Thoracic aorta (tissue), 2 donors: ENCODE data around the gene THOC3. TPM values are rescaled to one million over a fixed set of nuclear protein-coding genes. Genes with fewer than 3 reads are reported as not detected.
"Not testable (repeated sequence)": the region's sequence is repeated elsewhere in the genome, so short reads cannot be mapped to it uniquely, and the experiment has no call there.

ENCODE experiments used
- ATAC-seq: fragments of 150-250 bp; one replicate; pipeline ENCODE4 v1.8.0; 2017; ENCODE audit warnings: low read depth; ENCODE audit not compliant: insufficient number of reproducible peaks, low FRiP score
- DNase-seq: peaks from one replicate; pipeline ENCODE4 v3.0.0-alpha.2; 2020; ENCODE audit warnings: low spot score
- H3K27ac ChIP-seq, 2 donors: fragments of 200-600 bp; sonication (generic); 1 replicate in 1 of 2; 2 replicates in 1 of 2; pipeline ENCODE4 v1.5.1; 2016; ENCODE audit warnings: mild to moderate bottlenecking in 2 of 2, moderate library complexity in 2 of 2
- H3K27me3 ChIP-seq: fragments of 200-600 bp; sonication (generic); replicated peaks from 2 replicates; pipeline ENCODE4 v1.6.0; 2016; ENCODE audit warnings: mild to moderate bottlenecking; ENCODE audit not compliant: insufficient read depth
- H3K36me3 ChIP-seq: fragments of 200-600 bp; sonication (generic); one replicate; pipeline ENCODE4 v1.5.1; 2016
- H3K4me1 ChIP-seq, 2 donors: fragments of 200-600 bp; sonication (generic); 1 replicate in 1 of 2; 2 replicates in 1 of 2; pipeline versions ENCODE4 v1.5.1 to v1.6.0; 2016; ENCODE audit warnings: low read depth in 2 of 2, mild to moderate bottlenecking in 1 of 2; ENCODE audit not compliant: control insufficient read depth in 1 of 2
- H3K4me3 ChIP-seq: fragments of 200-600 bp; sonication (generic); 2 replicates; pipeline ENCODE4 v1.5.1; 2016; ENCODE audit warnings: mild to moderate bottlenecking
- H3K9me3 ChIP-seq: fragments of 200-600 bp; sonication (generic); 2 replicates; pipeline ENCODE4 v1.5.1; 2016
- total RNA-seq, 2 donors: library from RNA; depleted of rRNA; stranded (reverse); fragments of >200 nt; gene quantifications; one replicate each; pipeline versions ENCODE4 v1.1.0 to v1.2.3, GENCODE V29; 2016
- TF ChIP-seq, protein P1 (sequence below): fragments of 200-600 bp; sonication (generic); IDR thresholded peaks from one replicate; pipeline ENCODE4 v1.5.1; 2019; ENCODE audit warnings: antibody characterized with exemption

Gene THOC3
- total RNA-seq, 2 donors from 2014 or later: 8.7 to 22.4 TPM

DNA sequence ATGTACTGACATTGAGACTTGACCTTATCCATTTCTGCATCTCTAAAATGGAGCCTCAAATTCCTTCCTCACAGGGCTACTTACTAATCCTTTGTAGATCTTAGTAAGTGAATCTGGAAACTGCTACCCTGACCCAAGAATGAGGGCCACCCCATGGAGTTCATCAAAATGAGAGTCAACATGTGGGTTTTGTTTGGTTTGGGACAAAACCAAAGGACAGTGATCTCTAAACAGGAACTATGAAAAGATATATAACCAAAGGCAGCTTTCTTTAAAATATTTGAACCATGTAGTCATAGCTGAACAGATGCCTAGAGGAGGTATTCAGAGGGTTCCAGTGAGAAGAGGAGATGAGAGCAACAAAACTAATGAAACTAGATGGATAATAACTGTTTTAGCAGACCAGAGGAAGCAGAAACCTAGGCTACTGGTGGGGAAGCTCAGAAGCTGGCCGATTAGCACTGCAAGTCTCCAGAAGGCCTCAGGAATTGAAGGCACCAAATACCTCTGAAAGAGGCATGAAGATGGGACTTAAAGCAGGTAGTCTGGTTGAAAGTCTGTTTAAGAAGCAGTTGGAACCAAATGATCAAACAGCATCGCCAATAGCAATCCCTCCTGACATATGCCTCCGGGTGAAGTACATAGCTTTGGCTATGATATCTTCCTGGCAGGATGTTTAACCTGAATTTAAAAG, 45.8 kb downstream of the THOC3 start:
- TF ChIP-seq, protein P1, sequence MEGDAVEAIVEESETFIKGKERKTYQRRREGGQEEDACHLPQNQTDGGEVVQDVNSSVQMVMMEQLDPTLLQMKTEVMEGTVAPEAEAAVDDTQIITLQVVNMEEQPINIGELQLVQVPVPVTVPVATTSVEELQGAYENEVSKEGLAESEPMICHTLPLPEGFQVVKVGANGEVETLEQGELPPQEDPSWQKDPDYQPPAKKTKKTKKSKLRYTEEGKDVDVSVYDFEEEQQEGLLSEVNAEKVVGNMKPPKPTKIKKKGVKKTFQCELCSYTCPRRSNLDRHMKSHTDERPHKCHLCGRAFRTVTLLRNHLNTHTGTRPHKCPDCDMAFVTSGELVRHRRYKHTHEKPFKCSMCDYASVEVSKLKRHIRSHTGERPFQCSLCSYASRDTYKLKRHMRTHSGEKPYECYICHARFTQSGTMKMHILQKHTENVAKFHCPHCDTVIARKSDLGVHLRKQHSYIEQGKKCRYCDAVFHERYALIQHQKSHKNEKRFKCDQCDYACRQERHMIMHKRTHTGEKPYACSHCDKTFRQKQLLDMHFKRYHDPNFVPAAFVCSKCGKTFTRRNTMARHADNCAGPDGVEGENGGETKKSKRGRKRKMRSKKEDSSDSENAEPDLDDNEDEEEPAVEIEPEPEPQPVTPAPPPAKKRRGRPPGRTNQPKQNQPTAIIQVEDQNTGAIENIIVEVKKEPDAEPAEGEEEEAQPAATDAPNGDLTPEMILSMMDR: no peak
- ATAC-seq: no peak

DNA sequence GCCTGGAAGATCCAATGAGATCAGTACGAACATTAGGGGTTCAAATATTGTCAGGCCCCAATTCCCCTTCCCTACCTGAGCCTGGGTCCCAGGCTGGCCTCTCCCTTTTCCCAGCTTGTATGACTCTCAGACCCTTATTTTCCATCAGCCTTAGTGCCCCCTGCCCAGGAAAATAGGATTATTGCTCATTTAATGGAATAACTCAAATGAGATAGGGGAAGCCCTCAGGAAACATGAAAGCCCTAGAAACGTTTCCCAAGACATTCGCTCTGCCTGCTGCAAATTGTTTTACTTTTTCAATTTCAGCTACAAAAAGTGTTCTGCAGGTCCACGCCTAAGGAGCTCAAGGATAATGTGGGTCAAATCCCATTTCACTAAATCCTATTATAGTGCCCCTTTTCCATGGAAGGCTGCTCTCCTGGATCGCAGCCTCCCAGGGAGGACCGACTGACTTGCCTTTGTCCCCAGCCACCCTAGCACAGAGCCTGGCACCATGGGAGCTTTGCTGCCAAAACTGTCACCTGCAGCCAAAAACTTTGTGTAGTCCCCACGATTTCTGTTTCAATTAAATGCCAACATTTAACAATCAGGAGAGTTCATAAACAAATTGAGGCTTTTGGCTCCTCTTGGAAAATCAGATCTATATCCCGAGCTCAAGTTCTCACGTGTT, 46.9 kb downstream of the THOC3 start:
- DNase-seq: no peak
- no peak for ATAC-seq
- no peak overlapping the region for H3K27ac ChIP-seq

More for the DNA sequence above, 45.8 kb downstream of the THOC3 start:
- DNase-seq: no peak
- Histone ChIP-seq H3K9me3 (no peaks in the 10 kb centered on the region), H3K4me3 (no peak overlapping the region), H3K36me3 (no peaks in the 10 kb centered on the region), H3K27ac (no peak overlapping the region), H3K4me1 (no peaks in the 10 kb centered on the region), H3K27me3 (no peaks in the 10 kb centered on the region)

DNA sequence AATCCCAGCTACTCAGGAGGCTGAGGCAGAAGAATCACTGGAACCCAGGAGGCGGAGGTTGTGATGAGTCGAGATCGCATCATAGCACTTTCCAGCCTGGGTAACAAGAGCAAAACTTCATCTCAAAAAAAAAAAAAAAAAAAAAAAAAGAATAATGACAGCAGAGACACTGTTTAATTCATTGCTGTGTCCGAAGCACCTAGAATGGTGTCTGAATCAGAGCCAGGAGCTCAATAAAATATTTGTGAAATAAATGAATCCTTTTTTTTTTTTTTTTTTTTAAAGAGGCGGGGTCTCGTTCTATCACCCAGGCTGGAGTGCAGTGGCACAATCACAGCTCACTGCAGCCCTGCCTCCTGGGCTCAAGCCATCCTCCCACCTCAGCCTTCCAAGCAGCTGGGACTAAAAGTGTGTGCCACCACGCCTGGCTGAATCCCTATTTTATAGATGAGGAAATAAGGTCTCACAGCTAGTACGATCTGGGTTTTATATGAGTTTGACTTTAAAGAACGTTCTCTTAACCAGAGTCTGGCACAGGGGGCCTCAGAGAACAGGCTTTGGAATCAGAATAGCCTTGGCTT, 47.8 kb downstream of the THOC3 start:
- no peak for ATAC-seq

More for the DNA sequence above, 46.9 kb downstream of the THOC3 start:
- Histone ChIP-seq H3K27me3 (no peaks in the 10 kb centered on the region), H3K4me3 (no peak overlapping the region), H3K36me3 (no peaks in the 10 kb centered on the region), H3K4me1 (no peaks in the 10 kb centered on the region), H3K9me3 (no peaks in the 10 kb centered on the region)
- TF ChIP-seq, protein P1: no peak

DNA sequence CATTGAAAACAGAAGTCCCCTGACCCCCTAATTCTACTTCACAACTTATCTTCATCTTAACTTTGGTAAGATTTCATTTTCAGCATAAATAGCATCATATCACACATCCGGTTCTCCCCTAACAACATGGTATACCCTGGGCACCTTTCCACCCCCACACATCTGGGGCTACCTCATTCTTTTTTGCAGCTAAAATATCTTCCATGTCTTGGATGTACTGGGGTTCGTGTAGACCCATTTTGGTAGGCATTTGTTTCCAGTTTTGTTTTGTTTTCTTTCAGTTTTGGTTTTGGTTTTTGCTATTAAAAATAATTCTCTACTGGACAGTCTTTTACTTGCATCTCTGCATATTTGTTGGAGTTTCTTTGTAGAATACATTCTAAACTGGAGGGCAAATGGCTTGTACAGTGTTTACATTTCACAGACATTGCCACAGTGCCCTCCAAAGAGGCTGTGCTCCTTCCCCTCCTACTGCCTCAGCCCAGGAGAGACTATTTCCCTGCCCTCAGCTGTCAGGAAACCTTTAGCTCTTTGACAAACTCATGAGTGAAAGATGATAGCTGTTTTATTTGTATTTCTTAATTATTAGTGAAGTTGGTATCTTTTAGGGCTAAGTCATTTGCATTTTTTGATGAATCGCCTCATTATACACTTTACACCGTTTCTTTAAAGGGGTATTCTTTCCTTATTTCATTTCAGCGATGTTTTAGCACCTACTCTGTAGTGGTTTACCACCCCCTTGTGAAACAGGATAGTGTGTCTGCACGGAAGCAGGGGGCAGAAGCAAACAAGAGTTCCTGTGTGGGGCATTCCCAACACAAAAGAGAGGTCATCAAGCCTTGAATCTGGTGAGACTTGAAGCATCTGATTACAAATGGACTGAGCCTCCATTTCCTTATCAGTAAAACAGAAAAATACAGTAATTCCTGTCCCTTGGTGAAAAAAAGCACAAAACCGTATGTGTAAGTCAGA, 52.8 kb downstream of the THOC3 start:
- H3K4me1 ChIP-seq, H3K27me3 ChIP-seq, DNase-seq, H3K36me3 ChIP-seq, H3K4me3 ChIP-seq, H3K27ac ChIP-seq, H3K9me3 ChIP-seq, ATAC-seq: not testable (repeated sequence)

More for the DNA sequence above, 47.8 kb downstream of the THOC3 start:
- no peaks in the 10 kb centered on the region for H3K27me3 ChIP-seq
- DNase-seq: no peak
- no peaks in the 10 kb centered on the region for H3K4me1 ChIP-seq
- no peak overlapping the region for H3K27ac ChIP-seq
- H3K9me3 ChIP-seq: no peaks in the 10 kb centered on the region
- H3K4me3 ChIP-seq: no peak overlapping the region
- H3K36me3 ChIP-seq: no peaks in the 10 kb centered on the region
- TF ChIP-seq, protein P1: no peak

DNA sequence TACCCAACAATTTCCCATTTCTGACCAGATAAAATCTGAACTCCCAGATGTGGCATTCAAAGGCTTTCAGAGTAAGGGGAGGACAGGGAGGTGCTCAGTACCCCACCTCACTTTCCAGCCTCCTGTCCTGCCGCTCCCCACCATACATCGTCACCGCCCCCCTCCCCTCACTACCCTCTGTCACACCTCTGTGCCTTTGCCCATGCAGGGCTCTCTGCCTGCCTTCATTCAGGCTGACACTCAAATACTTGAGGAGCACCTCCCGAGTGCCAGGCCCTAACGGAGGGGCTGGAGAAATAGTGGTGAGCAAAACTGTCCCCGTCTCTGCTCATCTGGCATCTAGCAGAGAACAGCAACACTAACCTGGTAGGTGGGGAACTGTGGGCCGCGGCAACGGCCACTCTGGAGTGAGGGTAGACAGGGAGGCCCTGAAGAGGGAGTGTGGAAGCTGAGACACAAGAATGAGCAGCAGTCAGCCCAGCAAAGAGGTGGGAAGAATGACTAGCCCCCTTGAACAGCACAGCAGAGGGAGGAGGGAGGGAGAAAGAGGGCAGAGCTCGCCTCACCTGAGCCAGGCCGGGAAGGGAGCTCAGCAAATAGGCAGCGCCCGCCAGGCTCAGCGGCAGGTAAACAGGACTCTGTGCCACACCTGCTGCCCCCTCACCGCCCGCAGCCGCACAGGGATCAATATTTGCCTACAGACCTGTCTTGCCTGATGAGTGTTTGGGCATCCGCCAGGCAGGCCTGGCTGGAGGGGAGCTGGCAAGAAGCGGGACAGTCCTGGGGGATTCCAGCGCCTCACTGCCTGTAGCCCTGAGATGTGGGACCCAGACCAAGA, 54.1 kb downstream of the THOC3 start:
- H3K27me3 ChIP-seq, H3K36me3 ChIP-seq, H3K4me3 ChIP-seq, DNase-seq, ATAC-seq, H3K27ac ChIP-seq, H3K9me3 ChIP-seq, H3K4me1 ChIP-seq: not testable (repeated sequence)

DNA sequence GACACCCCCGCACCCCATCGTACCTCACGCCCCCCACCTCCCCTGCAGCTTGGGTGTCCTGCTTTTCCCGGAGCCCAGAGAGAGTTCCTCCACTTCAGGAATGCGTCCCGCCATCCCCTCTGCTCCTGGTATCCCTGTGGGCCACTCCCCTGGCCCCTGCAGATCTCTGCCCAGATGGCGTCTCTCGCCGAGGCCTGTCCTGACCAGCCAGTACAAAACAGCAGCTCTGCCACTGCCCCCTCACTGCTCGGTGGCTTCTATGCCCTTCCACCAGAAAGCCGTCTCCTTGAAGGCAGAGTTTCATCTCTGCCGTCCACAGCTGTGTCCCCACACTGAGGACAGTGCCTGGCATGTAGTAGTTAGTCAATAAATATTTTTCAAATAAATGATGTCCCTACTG, 58.0 kb downstream of the THOC3 start:
- H3K9me3 ChIP-seq, ATAC-seq, H3K4me1 ChIP-seq, H3K27me3 ChIP-seq, H3K36me3 ChIP-seq, H3K27ac ChIP-seq, H3K4me3 ChIP-seq, DNase-seq: not testable (repeated sequence)
